Panc1 (cell line): ENCODE measurements around the gene IGSF21.

Source experiments
- POLR2AphosphoS5 ChIP-seq: IDR thresholded peaks from 2 replicates; pipeline ENCODE4 v1.6.1; 2012; ENCODE audit warnings: mild to moderate bottlenecking, low read depth, low read length, moderate library complexity
- TF ChIP-seq, protein P1 (sequence below): fragments of 450-650 bp; IDR thresholded peaks from 2 replicates; pipeline ENCODE4 v1.5.1; 2017; ENCODE audit warnings: mild to moderate bottlenecking
- TF ChIP-seq, protein P2 (sequence below), 2 experiments: IDR thresholded peaks; 2 replicates each; pipeline ENCODE4 v1.6.1; 2011 to 2012; ENCODE audit warnings: low read depth in 2 of 2, control low read depth in 1 of 2, low read length in 1 of 2, mild to moderate bottlenecking in 1 of 2, moderate library complexity in 1 of 2; ENCODE audit not compliant: insufficient read depth in 1 of 2

DNA sequence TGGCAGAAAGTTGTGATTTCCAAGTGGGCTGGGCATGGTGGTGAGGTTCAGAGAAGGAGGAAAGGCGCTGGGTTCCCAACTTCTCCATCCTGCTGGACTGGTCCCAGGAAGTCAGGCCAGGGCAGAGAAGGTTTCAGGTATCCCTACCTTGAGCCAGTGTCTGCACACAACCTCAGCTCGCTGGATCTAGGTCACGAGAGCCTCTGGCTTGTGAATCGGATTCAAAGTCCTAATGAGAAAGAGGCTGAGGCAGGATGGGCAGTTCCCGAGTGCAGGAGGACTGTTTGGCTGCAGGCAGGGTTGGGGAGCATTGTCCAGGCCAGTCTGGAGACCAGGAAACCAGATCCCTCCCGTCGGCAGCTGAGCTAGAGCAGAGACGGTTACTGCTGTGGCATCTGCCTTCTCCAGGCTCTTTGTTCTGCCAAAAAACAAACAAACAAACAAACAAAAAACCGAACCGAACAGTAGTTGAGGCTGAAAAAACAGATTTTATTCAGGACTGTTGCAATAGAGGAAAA lies 19.5 kb upstream of the IGSF21 start:
- TF ChIP-seq, protein P1, sequence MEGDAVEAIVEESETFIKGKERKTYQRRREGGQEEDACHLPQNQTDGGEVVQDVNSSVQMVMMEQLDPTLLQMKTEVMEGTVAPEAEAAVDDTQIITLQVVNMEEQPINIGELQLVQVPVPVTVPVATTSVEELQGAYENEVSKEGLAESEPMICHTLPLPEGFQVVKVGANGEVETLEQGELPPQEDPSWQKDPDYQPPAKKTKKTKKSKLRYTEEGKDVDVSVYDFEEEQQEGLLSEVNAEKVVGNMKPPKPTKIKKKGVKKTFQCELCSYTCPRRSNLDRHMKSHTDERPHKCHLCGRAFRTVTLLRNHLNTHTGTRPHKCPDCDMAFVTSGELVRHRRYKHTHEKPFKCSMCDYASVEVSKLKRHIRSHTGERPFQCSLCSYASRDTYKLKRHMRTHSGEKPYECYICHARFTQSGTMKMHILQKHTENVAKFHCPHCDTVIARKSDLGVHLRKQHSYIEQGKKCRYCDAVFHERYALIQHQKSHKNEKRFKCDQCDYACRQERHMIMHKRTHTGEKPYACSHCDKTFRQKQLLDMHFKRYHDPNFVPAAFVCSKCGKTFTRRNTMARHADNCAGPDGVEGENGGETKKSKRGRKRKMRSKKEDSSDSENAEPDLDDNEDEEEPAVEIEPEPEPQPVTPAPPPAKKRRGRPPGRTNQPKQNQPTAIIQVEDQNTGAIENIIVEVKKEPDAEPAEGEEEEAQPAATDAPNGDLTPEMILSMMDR = no peak
- TF ChIP-seq, protein P2, sequence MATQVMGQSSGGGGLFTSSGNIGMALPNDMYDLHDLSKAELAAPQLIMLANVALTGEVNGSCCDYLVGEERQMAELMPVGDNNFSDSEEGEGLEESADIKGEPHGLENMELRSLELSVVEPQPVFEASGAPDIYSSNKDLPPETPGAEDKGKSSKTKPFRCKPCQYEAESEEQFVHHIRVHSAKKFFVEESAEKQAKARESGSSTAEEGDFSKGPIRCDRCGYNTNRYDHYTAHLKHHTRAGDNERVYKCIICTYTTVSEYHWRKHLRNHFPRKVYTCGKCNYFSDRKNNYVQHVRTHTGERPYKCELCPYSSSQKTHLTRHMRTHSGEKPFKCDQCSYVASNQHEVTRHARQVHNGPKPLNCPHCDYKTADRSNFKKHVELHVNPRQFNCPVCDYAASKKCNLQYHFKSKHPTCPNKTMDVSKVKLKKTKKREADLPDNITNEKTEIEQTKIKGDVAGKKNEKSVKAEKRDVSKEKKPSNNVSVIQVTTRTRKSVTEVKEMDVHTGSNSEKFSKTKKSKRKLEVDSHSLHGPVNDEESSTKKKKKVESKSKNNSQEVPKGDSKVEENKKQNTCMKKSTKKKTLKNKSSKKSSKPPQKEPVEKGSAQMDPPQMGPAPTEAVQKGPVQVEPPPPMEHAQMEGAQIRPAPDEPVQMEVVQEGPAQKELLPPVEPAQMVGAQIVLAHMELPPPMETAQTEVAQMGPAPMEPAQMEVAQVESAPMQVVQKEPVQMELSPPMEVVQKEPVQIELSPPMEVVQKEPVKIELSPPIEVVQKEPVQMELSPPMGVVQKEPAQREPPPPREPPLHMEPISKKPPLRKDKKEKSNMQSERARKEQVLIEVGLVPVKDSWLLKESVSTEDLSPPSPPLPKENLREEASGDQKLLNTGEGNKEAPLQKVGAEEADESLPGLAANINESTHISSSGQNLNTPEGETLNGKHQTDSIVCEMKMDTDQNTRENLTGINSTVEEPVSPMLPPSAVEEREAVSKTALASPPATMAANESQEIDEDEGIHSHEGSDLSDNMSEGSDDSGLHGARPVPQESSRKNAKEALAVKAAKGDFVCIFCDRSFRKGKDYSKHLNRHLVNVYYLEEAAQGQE (IDR thresholded peaks at IDR 0.05; ENCODE audit: insufficient read depth in 1 of 2, low read depth in 2 of 2, low read length in 1 of 2) = no peak
- no peak for TF ChIP-seq POLR2AphosphoS5
